Fibroblast of skin of left quadriceps (primary cell): ENCODE data around the gene F12.

Experiments
- DNase-seq, 2 experiments: peaks; one replicate each; pipeline ENCODE4 v3.0.0-alpha.2; 2013; ENCODE audit warnings: low read depth in 2 of 2

F12 gene

GRCh38 chr5:177409043-177409801, at the start of gene F12:
TSS of gene F12 (minus strand) at chr5:177409564. CDS start at chr5:177409527, 37 bp downstream.
- DNase-seq = no peak

- no peak for DNase-seq
Observed at GRCh38 chr5:177458912-177459350, 49.6 kb upstream of the F12 start.

GRCh38 chr5:177457852-177458681, 48.7 kb upstream of the F12 start:
- DNase-seq = no peak

GRCh38 chr5:177456976-177457851, 47.9 kb upstream of the F12 start:
- peak; percentile 85 to 86 for DNase-seq

GRCh38 chr5:177456591-177456964, 47.2 kb upstream of the F12 start:
- DNase-seq = no peak

GRCh38 chr5:177455661-177456590, 46.6 kb upstream of the F12 start:
- peak in 1 of 2 experiments; percentile 71 for DNase-seq

- DNase-seq = no peak
Observed at GRCh38 chr5:177455036-177455660, 45.8 kb upstream of the F12 start.

- peak; percentile 69 to 71 for DNase-seq
Observed at GRCh38 chr5:177454397-177455035, 45.2 kb upstream of the F12 start.

GRCh38 chr5:177453852-177454396, 44.6 kb upstream of the F12 start:
- DNase-seq = no peak

- no peak for DNase-seq
Observed at GRCh38 chr5:177452688-177453638, 43.6 kb upstream of the F12 start.

GRCh38 chr5:177450667-177451424, 41.5 kb upstream of the F12 start:
- no peak for DNase-seq

GRCh38 chr5:177449140-177450061, 40.0 kb upstream of the F12 start:
- no peak for DNase-seq

- DNase-seq = no peak
Observed at GRCh38 chr5:177448244-177448950, 39.0 kb upstream of the F12 start.

- no peak for DNase-seq
Observed at GRCh38 chr5:177447611-177448243, 38.4 kb upstream of the F12 start.

- DNase-seq = no peak
Observed at GRCh38 chr5:177447066-177447610, 37.8 kb upstream of the F12 start.
